GM18505 (cell line): ENCODE results near the gene CKLF.
"Not testable (repeated sequence)": the region's sequence is repeated elsewhere in the genome, so short reads cannot be mapped to it uniquely, and the experiment has no call there.

ENCODE experiments used
- ATAC-seq: cut with Tn5 transposase; IDR thresholded peaks from one replicate; pipeline ENCODE4 v1.9.1; 2021; ENCODE audit not compliant: unreplicated experiment
- POLR2A ChIP-seq: IDR thresholded peaks from 4 replicates; pipeline ENCODE4 v1.6.1; 2011; ENCODE audit warnings: borderline replicate concordance; ENCODE audit not compliant: insufficient read depth, insufficient read length; ENCODE audit errors: extremely low read depth

The CKLF gene

GRCh38 chr16:66552286-66553177, at the start of gene CKLF:
TSS of gene CKLF (plus strand) at chr16:66552576. CDS start at chr16:66552716, 140 bp downstream.
- TF ChIP-seq POLR2A: peak; percentile 91
- peak; percentile 67 for ATAC-seq

- TF ChIP-seq POLR2A: no peak
- no peak for ATAC-seq
Observed at GRCh38 chr16:66503030-66503429, 49.3 kb upstream of the CKLF start.

- TF ChIP-seq POLR2A: no peak
Observed at GRCh38 chr16:66503612-66504011, 48.8 kb upstream of the CKLF start.

GRCh38 chr16:66507731-66508239, 44.6 kb upstream of the CKLF start:
- ATAC-seq: no peak
- no peak for TF ChIP-seq POLR2A

More at GRCh38 chr16:66503612-66504011, 48.8 kb upstream of the CKLF start:
- ATAC-seq: no peak

GRCh38 chr16:66508248-66508913, 44.0 kb upstream of the CKLF start:
- TF ChIP-seq POLR2A: no peak
- ATAC-seq: peak; percentile 76

GRCh38 chr16:66508914-66509496, 43.4 kb upstream of the CKLF start:
- no peak for ATAC-seq
- TF ChIP-seq POLR2A: no peak

- TF ChIP-seq POLR2A: no peak
- ATAC-seq: no peak
Observed at GRCh38 chr16:66509576-66509975, 42.8 kb upstream of the CKLF start.

- no peak for TF ChIP-seq POLR2A
Observed at GRCh38 chr16:66510298-66510697, 42.1 kb upstream of the CKLF start.

GRCh38 chr16:66510711-66511601, 41.4 kb upstream of the CKLF start:
- no peak for ATAC-seq
- TF ChIP-seq POLR2A: no peak

More at GRCh38 chr16:66510298-66510697, 42.1 kb upstream of the CKLF start:
- no peak for ATAC-seq

- ATAC-seq: no peak
- TF ChIP-seq POLR2A: no peak
Observed at GRCh38 chr16:66511602-66512271, 40.6 kb upstream of the CKLF start.

- ATAC-seq: no peak
- TF ChIP-seq POLR2A: no peak
Observed at GRCh38 chr16:66512272-66513110, 39.9 kb upstream of the CKLF start.

GRCh38 chr16:66513111-66513723, 39.2 kb upstream of the CKLF start:
- TF ChIP-seq POLR2A: no peak
- no peak for ATAC-seq

- not testable (repeated sequence) for ATAC-seq
Observed at GRCh38 chr16:66514391-66514790, 38.0 kb upstream of the CKLF start.

- not testable (repeated sequence) for ATAC-seq
Observed at GRCh38 chr16:66514980-66515595, 37.3 kb upstream of the CKLF start.
